Bronchial epithelial cell (primary cell): ENCODE data around the gene BCAM. TPM values are rescaled to one million over a fixed set of nuclear protein-coding genes. Genes with fewer than 3 reads are reported as not detected.
"Not testable (repeated sequence)": the region's sequence is repeated elsewhere in the genome, so short reads cannot be mapped to it uniquely, and the experiment has no call there.

ENCODE experiments used
- DNase-seq: peaks from one replicate; pipeline ENCODE4 v3.0.0-alpha.2; 2010; ENCODE audit warnings: low read depth
- FAIRE-seq: peaks from 2 replicates; lab custom pipeline; 2011; peaks lifted over from hg19 to GRCh38; lab: Jason Lieb, UNC
- H3K27me3 ChIP-seq: 2 replicates; pipeline ENCODE4 v1.5.1; 2011; ENCODE audit warnings: low read length; ENCODE audit not compliant: control insufficient read depth, insufficient read depth
- H3K36me3 ChIP-seq: 2 replicates; pipeline ENCODE4 v1.5.1; 2011; ENCODE audit warnings: low read length; ENCODE audit not compliant: control insufficient read depth, insufficient read depth
- H3K4me3 ChIP-seq: 2 replicates; pipeline ENCODE4 v1.5.1; 2011; ENCODE audit warnings: mild to moderate bottlenecking, low read depth, low read length, control low read depth
- total RNA-seq: library from RNA; depleted of rRNA; stranded (reverse); fragments of >200 nt; gene quantifications from 2 replicates; pipeline ENCODE4 v1.2.1, GENCODE V29; 2014
- TF ChIP-seq, protein P1 (sequence below): IDR thresholded peaks from 2 replicates; pipeline ENCODE4 v1.5.1; 2011; ENCODE audit warnings: mild to moderate bottlenecking, moderate library complexity, low read length, control low read depth, inconsistent platforms; ENCODE audit not compliant: insufficient read depth, severe bottlenecking

The BCAM gene
- total RNA-seq, 1 donor from 2014 or later, result 16.6 TPM

DNA sequence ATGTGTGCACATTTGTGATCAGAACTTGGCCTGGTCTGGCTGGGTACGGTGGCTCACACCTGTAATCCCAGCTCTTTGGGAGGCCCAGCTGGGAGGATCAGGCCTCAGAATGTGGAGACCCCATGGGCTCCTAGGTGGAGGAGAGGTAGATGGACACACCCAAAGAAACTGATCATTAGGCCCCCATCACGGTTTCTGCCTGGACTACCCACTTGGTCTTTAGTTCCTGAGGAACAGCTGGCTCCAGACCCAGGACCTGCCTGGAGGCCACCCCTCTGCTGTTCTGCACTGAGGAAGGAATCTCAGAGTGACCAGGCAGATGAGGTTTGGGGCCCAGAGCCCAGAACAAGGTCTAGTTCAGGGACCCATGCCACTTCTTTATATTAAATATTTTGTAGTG, 29.8 kb upstream of the BCAM start:
- TF ChIP-seq, protein P1, sequence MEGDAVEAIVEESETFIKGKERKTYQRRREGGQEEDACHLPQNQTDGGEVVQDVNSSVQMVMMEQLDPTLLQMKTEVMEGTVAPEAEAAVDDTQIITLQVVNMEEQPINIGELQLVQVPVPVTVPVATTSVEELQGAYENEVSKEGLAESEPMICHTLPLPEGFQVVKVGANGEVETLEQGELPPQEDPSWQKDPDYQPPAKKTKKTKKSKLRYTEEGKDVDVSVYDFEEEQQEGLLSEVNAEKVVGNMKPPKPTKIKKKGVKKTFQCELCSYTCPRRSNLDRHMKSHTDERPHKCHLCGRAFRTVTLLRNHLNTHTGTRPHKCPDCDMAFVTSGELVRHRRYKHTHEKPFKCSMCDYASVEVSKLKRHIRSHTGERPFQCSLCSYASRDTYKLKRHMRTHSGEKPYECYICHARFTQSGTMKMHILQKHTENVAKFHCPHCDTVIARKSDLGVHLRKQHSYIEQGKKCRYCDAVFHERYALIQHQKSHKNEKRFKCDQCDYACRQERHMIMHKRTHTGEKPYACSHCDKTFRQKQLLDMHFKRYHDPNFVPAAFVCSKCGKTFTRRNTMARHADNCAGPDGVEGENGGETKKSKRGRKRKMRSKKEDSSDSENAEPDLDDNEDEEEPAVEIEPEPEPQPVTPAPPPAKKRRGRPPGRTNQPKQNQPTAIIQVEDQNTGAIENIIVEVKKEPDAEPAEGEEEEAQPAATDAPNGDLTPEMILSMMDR, result no peak
- H3K27me3 ChIP-seq, result no peaks in the 10 kb centered on the region
- peaks cover 17% of the 10 kb centered on the region for H3K36me3 ChIP-seq
- H3K4me3 ChIP-seq, result peak overlapping the region; percentile 31
- FAIRE-seq, result no peak
- no peak for DNase-seq

DNA sequence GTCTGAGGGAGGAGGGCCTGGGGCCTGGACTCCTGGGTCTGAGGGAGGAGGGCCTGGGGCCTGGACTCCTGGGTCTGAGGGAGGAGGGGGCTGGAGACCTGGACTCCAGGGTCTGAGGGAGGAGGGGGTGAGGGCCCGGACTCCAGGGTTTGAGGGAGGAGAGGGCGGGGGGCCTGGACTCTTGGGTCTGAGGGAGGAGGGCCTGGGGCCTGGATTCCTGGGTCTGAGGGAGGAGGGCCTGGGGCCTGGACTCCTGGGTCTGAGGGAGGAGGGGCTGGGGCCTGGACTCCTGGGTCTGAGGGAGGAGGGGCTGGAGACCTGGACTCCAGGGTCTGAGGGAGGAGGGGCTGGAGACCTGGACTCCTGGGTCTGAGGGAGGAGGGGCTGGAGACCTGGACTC, 27.2 kb upstream of the BCAM start:
- peaks cover 22% of the 10 kb centered on the region for H3K36me3 ChIP-seq
- not testable (repeated sequence) for H3K27me3 ChIP-seq, H3K4me3 ChIP-seq, FAIRE-seq, DNase-seq

DNA sequence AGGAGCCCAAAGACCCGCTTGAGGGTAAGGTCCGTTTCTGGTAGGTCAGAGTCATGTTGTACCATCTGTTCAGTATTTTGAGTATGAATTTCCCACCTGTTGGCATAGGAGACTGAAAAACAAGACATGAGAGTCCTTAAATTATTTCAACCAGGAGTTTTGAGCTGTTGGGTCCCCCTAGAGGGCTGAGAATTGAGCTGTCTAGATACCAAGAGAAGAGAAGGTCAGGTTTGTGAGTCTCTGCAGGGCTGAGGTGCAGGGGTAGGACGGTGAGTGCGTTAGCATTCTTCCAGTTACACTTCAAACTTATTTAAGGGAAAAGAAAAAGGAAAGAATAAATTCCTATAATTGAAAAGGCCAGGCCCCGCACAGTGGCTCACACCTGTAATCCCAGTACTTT, 26.2 kb upstream of the BCAM start:
- H3K4me3 ChIP-seq, result no peak overlapping the region
- peaks cover 24% of the 10 kb centered on the region for H3K36me3 ChIP-seq
- TF ChIP-seq, protein P1, result no peak
- DNase-seq (no peak), FAIRE-seq (no peak)
- no peaks in the 10 kb centered on the region for H3K27me3 ChIP-seq

DNA sequence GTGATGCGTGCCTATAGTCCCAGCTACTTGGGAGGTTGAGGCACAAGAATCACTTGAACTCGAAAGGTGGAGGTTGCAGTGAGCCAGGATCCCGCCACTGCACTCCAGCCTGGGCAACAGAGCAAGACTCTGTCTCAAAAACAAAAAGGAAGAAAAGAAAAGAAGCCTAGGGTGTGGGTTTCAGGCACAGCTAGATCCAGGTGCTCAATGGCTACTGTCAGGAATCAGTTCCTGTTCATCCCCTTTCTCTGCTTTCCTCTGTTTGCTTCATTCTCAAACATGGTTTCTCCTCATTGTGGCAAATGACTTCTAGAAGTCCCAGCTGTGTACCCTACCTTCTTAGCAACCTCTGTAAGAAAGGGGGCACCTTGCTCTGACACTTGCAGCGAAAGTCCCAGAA, 25.4 kb upstream of the BCAM start:
- TF ChIP-seq, protein P1, result no peak
- no peaks in the 10 kb centered on the region for H3K27me3 ChIP-seq
- peaks cover 24% of the 10 kb centered on the region for H3K36me3 ChIP-seq
- FAIRE-seq, result no peak
- no peak for DNase-seq
- H3K4me3 ChIP-seq, result no peak overlapping the region

DNA sequence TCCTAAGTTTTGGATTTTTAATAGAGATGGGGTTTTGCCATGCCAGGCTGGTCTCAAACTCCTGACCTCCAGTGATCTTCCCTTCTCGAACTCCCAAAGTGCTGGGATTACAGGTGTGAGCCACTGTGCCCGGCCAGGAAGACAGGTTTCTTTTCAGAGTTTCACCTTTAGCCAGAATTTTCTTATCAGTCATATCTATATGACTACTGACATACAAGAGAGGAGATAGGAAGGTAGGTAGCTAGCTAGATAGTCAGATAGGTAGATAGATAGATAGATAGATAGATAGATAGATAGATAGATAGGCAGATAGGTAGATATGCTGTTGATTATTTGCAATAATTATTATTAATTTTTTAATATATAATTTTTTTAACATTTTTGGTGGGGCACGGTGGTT, 23.6 kb upstream of the BCAM start:
- DNase-seq (no peak), FAIRE-seq (no peak)
- H3K27me3 ChIP-seq, result no peaks in the 10 kb centered on the region
- H3K4me3 ChIP-seq, result no peak overlapping the region
- H3K36me3 ChIP-seq, result peaks cover 33% of the 10 kb centered on the region
- TF ChIP-seq, protein P1, result no peak

DNA sequence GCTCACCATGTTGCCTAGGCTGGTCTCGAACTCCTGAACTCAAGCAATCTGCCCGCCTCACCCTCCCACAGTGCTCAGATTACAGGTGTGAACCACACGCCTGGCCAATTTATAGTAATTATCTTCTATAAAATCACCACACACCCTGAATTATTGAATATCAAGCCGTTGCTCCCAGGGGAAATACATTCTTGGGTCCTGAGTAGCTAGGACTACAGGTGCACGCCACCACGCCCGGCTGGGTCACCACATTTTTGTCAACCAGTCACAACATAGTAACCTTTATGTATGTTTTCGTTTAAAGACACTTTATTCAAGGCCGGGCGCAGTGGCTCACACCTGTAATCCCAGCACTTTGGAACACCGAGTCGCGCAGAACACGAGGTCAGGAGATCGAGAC, 22.9 kb upstream of the BCAM start:
- no peak for FAIRE-seq
- DNase-seq, result no peak
- no peaks in the 10 kb centered on the region for H3K27me3 ChIP-seq
- TF ChIP-seq, protein P1, result no peak
- H3K36me3 ChIP-seq, result peaks cover 30% of the 10 kb centered on the region
- no peak overlapping the region for H3K4me3 ChIP-seq
